GM19324 (cell line): Measurements from ENCODE around the gene FAR1.
"Not testable (repeated sequence)": the region's sequence is repeated elsewhere in the genome, so short reads cannot be mapped to it uniquely, and the experiment has no call there.

Experiments
- ATAC-seq: cut with Tn5 transposase; IDR thresholded peaks from one replicate; pipeline ENCODE4 v1.9.1; 2021; ENCODE audit warnings: mild to moderate bottlenecking, moderate library complexity; ENCODE audit not compliant: unreplicated experiment, low FRiP score

The FAR1 gene

DNA sequence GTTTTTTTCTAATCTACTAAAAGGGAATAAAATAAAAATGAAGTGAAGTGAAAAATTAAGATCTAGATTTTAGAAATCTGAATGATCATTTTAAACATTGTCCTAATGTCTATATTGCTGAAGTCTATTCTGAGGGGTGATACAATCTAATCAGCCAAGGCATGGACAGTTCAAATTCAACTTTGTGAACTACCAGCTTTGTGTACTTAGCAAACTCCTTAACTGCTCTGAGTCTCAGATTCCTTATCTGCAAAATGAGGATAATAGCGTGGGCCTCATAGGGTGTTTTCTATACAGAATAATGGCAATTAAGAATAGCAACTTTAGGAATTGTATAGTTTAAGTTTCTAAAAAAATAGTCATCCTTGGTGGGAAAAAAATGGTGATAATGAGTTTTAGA is 31.4 kb downstream of the FAR1 start:
- no peak for ATAC-seq

DNA sequence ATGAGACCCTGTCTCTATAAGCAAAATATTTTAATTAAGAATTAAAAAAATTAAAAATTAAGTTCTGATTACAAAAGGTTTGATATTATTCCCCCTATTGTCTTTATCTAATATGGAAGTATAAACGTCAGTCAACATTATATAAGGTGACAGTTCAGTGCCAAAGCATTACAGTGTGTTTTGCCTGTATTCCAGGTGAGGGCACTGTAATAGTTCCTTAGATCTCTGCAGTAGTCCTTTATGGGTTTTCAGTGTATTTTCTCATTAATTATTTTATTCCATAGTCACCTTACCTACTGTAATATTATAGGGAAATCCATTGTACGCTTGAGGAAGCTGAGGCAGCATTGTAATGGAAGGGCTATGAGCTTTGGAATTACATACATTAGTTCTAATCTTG is 33.0 kb downstream of the FAR1 start:
- no peak for ATAC-seq

GRCh38 chr11:13702071-13702470 is 33.6 kb downstream of the FAR1 start:
- ATAC-seq = no peak

- ATAC-seq = no peak
Measured at GRCh38 chr11:13705710-13706109, 37.2 kb downstream of the FAR1 start.

- no peak for ATAC-seq
Measured at GRCh38 chr11:13713982-13714381, 45.5 kb downstream of the FAR1 start.

- ATAC-seq = no peak
Measured at GRCh38 chr11:13717331-13717730, 48.9 kb downstream of the FAR1 start.

GRCh38 chr11:13718394-13718793 is 49.9 kb downstream of the FAR1 start:
- ATAC-seq = no peak

DNA sequence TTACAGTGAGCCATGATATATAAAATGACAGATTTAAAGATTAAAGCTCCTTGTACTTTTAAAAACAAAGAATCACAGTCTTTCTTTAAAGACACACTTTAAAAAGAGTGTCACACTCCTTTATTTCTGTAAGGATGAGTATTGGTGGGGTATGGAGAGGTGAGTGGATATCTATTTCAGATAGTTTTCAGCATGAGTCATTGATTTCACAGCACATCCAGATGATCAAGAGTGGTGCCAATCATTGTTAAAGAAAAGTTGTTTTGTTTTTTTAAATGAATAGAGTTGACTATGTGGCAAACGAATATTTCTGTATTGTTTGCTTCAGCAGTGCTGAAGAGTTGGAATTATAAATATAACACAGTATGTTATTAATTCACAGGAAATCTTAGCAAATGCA is 52.5 kb downstream of the FAR1 start:
- no peak for ATAC-seq

DNA sequence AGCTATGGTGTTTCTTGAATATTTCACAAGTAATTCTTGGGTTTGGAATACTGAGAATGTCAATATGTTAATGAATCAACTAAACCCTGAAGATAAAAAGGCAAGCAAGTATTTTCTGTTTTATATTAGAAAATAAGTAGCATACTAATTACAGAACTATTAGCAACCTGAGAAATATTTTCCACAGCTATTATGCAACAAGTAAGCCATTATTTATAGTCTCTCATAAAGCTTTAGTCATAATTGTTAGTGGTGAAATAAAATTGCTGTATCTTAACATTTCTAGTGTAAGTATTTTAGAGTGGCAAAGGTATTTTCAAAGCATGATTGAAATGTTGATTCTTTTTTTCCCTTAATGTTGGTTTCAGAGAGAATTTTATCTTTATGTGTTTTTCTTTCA is 53.3 kb downstream of the FAR1 start:
- no peak for ATAC-seq

DNA sequence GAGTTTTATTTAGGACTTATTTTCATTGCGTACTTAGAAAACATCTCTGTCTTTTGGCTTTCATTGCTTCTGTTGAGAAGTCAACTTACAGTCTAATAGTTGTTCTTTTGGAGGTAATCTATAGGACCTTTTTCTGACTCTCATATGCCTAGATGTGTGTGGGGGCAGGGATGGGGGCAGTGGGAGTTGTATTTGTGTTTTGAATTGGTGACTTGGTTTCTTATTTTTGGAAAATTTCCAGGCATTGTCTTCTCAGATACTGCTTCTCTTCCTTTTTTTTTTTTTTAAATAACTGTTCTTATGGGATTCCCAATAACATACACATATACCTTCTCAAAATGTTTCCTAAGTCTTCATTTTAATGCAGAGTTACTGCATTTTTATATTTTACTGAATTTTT is 58.0 kb downstream of the FAR1 start:
- no peak for ATAC-seq

GRCh38 chr11:13728076-13728475 is 59.6 kb downstream of the FAR1 start:
- no peak for ATAC-seq

GRCh38 chr11:13734530-13734929 is 66.1 kb downstream of the FAR1 start:
- no peak for ATAC-seq

DNA sequence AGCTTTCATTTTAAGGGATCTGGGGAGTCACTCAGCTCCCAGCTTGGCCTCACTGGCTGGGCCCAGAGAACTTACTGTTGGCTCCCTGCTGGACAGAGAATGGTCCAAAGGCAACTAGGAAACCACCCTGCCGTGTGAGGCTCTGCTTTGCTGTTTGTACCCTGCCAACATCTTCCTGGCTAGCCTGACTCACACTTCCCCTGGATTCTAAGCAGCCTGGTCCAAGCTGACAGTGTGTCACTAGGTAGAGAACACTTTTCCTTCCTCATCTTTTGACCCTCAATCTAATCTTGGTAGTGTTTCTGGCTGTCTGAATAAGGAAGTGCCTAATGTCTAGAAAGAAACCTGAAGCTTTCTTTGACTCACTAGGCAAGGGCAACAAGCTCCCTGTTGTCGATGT is 76.7 kb downstream of the FAR1 start:
- no peak for ATAC-seq

DNA sequence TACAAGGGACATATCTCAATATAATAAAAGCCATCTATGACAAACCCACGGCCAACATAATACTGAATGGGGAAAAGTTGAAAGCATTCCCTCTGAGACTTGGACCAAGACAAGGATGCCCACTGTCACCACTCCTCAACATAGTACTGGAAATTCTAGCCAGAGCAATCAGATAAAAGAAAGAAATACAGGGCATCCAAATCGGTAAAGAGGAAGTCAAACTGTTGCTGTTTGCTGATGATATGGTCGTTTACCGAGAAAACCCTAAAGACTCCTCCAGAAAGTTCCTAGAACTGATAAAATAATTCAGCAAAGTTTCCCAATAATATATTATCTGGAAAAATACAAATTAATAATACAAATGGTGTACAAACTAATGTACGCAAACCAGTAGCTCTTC is 84.8 kb downstream of the FAR1 start:
- ATAC-seq = not testable (repeated sequence)

DNA sequence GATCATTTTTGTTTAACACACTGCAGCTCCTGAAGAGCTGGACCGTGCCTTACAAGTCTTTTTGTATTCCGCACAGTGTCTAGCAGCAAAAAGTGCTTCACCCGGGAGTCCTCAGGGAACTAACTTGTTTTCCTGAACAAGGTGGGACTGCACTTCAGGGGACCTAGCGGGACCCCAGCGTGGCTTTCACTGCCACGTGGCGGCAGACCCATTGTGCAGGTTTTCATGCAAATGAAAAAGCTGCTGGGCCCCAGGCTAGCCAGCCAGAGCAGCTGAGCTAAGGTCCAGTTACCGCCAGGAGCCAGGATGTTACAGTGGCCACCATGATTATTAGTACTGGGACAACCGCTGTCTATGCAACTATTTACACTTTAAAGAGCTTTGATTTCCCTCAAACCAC is 90.6 kb downstream of the FAR1 start:
- ATAC-seq = no peak

DNA sequence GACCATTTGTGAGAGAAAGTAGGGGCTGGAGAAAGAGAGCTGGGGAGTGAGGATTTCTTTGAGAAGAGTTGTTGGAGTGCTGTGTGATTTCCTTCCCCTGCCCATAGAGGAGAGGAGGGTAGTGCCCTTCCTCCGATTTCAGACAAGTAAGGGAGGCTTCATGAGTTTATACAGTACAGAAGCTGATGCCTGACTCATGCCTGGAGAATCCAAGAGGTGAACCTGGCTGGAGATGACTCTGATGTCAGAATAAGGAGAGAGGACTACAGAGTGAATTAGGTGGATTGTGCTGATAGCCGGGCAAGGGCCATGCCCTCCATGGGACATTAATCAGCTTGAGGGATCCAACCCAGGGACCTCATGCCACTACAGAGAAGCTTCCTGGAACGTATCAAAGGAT is 91.6 kb downstream of the FAR1 start:
- ATAC-seq = no peak

DNA sequence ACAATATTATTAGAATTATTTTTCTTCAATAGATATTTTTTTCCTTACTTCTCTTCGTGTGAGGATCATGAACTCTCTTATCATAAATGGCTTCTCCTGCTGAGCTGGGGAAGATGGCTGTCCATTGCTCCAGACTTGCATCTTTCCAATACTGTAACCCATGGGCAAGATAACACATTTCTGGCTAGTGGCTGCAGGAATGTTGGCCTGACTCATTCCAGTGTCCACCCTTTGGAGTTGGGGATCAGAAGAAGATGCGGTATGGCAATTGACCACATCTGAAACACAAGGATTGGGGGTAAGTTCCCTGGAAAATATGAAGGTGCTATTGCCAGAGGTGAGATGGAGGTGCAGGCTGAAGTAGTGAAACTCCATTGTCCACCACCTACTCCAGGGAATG is 92.8 kb downstream of the FAR1 start:
- no peak for ATAC-seq

DNA sequence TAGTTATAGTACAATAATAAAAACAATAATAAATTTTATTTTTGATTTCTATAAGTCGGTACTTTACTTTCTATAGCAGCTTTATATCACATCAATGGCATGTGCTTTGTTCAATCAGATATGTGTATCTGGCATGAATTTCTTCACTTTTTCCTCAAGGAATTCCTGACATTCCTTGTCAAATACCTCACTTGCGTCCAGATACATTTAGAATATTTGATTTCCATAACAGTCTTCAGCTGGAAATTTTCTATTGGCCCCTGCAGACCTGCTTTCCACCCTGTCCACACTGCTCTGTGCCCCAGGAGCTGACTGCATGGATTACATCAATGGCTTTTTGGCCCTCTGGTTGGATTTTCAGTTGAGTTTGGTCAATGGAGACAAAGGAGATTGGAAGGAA is 93.2 kb downstream of the FAR1 start:
- ATAC-seq = no peak

DNA sequence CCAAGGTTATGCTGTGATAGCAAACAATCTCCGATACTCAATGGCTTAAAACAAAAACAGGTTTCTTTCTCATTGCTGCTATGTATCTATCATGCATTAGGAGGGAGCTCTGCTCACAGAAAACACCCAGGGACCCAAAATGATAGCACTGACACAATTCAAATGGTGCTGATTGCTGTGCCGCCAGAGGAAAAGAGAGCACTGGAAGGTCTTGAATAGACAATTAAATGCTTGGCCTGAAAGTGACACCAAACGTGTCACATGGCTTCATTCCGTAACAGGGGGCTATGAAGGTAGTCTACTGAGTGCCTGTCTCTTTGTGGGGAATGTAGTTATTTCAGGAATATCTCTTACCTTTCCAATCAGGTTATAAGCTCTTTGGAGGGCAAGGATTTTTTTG is 94.2 kb downstream of the FAR1 start:
- ATAC-seq = no peak

- ATAC-seq = no peak
Measured at GRCh38 chr11:13763341-13763740, 94.9 kb downstream of the FAR1 start.

- no peak for ATAC-seq
Measured at GRCh38 chr11:13765886-13766285, 97.4 kb downstream of the FAR1 start.

DNA sequence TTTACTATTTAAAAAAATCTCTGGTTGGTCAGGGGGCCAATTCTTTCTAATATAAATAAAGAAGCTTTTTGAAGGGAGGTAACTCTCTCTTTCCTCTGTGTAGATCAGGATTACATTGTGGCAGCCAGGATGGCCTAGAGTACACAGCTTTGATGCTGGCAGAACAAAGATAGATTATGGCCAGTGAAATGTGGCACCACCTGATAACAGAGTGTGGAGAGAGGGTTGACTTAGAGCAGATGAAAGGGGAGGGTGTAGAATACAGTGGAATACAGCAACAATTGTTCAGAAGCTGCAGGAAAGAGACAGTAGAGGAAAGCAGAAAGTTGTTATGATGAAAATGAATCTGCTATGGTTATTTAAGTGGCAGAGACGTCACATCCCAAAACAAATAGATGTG is 99.0 kb downstream of the FAR1 start:
- ATAC-seq = no peak

GRCh38 chr11:13769188-13769587 is 100.7 kb downstream of the FAR1 start:
- no peak for ATAC-seq

GRCh38 chr11:13771151-13771550 is 102.7 kb downstream of the FAR1 start:
- ATAC-seq = no peak
